NCI-H82 (cell line): ENCODE data around the gene HBD.
"Not testable (repeated sequence)": the region's sequence is repeated elsewhere in the genome, so short reads cannot be mapped to it uniquely, and the experiment has no call there.

ENCODE experiments used
- DNase-seq: peaks from one replicate; lab custom pipeline; 2025; lab: John Stamatoyannopoulos, UW

HBD gene

GRCh38 chr11:5234381-5234834, at the start of gene HBD:
Gene HBD (minus strand): TSS chr11:5234483. CDS start chr11:5234433, 50 bp downstream.
- DNase-seq: no peak

GRCh38 chr11:5283882-5284281, 49.6 kb upstream of the HBD start:
- DNase-seq: no peak

GRCh38 chr11:5283086-5283485, 48.8 kb upstream of the HBD start:
- no peak for DNase-seq

- DNase-seq: no peak
Measured at GRCh38 chr11:5282628-5283027, 48.3 kb upstream of the HBD start.

- no peak for DNase-seq
Measured at GRCh38 chr11:5281596-5281995, 47.3 kb upstream of the HBD start.

- DNase-seq: peak; percentile 25
Measured at GRCh38 chr11:5280582-5281102, 46.4 kb upstream of the HBD start.

GRCh38 chr11:5279471-5280090, 45.3 kb upstream of the HBD start:
- no peak for DNase-seq

- no peak for DNase-seq
Measured at GRCh38 chr11:5277807-5278382, 43.6 kb upstream of the HBD start.

GRCh38 chr11:5276697-5277096, 42.4 kb upstream of the HBD start:
- DNase-seq: no peak

- no peak for DNase-seq
Measured at GRCh38 chr11:5275369-5276110, 41.3 kb upstream of the HBD start.

GRCh38 chr11:5274395-5274794, 40.1 kb upstream of the HBD start:
- DNase-seq: no peak

- DNase-seq: no peak
Measured at GRCh38 chr11:5272395-5273017, 38.2 kb upstream of the HBD start.

GRCh38 chr11:5269715-5270147, 35.4 kb upstream of the HBD start, which contains the start of gene HBE1:
Gene HBE1 (minus strand): TSS chr11:5269945. CDS start chr11:5269890, 55 bp downstream.
- no peak for DNase-seq

GRCh38 chr11:5267033-5267563, 32.8 kb upstream of the HBD start:
- no peak for DNase-seq

GRCh38 chr11:5266609-5267008, 32.3 kb upstream of the HBD start:
- DNase-seq: no peak

GRCh38 chr11:5265832-5266231, 31.5 kb upstream of the HBD start:
- DNase-seq: no peak

- DNase-seq: no peak
Measured at GRCh38 chr11:5258543-5259262, 24.4 kb upstream of the HBD start.

- no peak for DNase-seq
Measured at GRCh38 chr11:5257296-5257695, 23.0 kb upstream of the HBD start.

- DNase-seq: not testable (repeated sequence)
Measured at GRCh38 chr11:5254646-5255413, 20.5 kb upstream of the HBD start, which contains the start of gene HBG2. Gene HBG2 (minus strand): TSS chr11:5254781. CDS start chr11:5254728, 53 bp downstream.

GRCh38 chr11:5254023-5254422, 19.7 kb upstream of the HBD start:
- not testable (repeated sequence) for DNase-seq
